HEK293 (cell line): ENCODE measurements around the gene FCHSD1.
A peak's percentile ranks its signal among the peaks of the same experiment; 100 is the strongest.

Experiments
- CTCF ChIA-PET: fragments of 350-600 bp; formaldehyde crosslinking; extraction: SDS; loops from one replicate; lab custom pipeline; 2021; ENCODE audit warnings: antibody characterized with exemption; lab: Yijun Ruan, JAX
- POLR2A ChIA-PET: fragments of 300-600 bp; formaldehyde crosslinking; extraction: SDS; loops from one replicate; lab custom pipeline; 2020; ENCODE audit warnings: antibody characterized with exemption, inconsistent platforms; lab: Yijun Ruan, JAX
- H3K27ac ChIP-seq: fragments of 200-500 bp; sonication (Bioruptor generic); 2 replicates; pipeline ENCODE4 v1.5.1; 2014; ENCODE audit warnings: low read depth, low read length, control low read depth, inconsistent platforms; ENCODE audit errors: extremely low read depth
- H3K36me3 ChIP-seq, 2 experiments: fragments of 200-500 bp in 1 of 2; sonication (Bioruptor generic) in 1 of 2; 1 replicate in 1 of 2; 2 replicates in 1 of 2; pipeline ENCODE4 v1.5.1; 2014 to 2017; ENCODE audit warnings: inconsistent platforms in 2 of 2, low read length in 2 of 2; ENCODE audit not compliant: control insufficient read depth in 2 of 2, insufficient read depth in 1 of 2
- H3K4me1 ChIP-seq: fragments of 200-500 bp; sonication (Bioruptor generic); 2 replicates; pipeline ENCODE4 v1.5.1; 2014; ENCODE audit warnings: mild to moderate bottlenecking, low read length, inconsistent platforms; ENCODE audit not compliant: control insufficient read depth, insufficient read depth
- H3K4me3 ChIP-seq: 2 replicates; pipeline ENCODE4 v1.5.1; 2011; ENCODE audit warnings: low read depth, mild to moderate bottlenecking, control low read depth, low read length, moderate library complexity
- H3K9me3 ChIP-seq: fragments of 200-500 bp; sonication (Bioruptor generic); 2 replicates; pipeline ENCODE4 v1.5.1; 2014; ENCODE audit warnings: low read depth, low read length, inconsistent platforms; ENCODE audit not compliant: control insufficient read depth, insufficient read depth
- BCL11A ChIP-seq: fragments of 450-650 bp; formaldehyde crosslinking; IDR thresholded peaks from 2 replicates; pipeline ENCODE4 v1.5.1; 2016; ENCODE audit warnings: low read depth, missing biosample characterization, missing genetic modification characterization
- FEZF1 ChIP-seq: fragments of 450-650 bp; formaldehyde crosslinking; IDR thresholded peaks from 2 replicates; pipeline ENCODE4 v1.5.1; 2016; ENCODE audit warnings: missing biosample characterization, missing genetic modification characterization
- GLIS1 ChIP-seq: fragments of 450-650 bp; formaldehyde crosslinking; IDR thresholded peaks from 2 replicates; pipeline ENCODE4 v1.5.1; 2016; ENCODE audit warnings: missing biosample characterization, missing genetic modification characterization
- HOXD13 ChIP-seq: sonication (generic); formaldehyde crosslinking; IDR thresholded peaks from 2 replicates; pipeline ENCODE4 v1.8.0; 2022; ENCODE audit warnings: missing genetic modification reagents, borderline replicate concordance
- IKZF3 ChIP-seq: fragments of 450-650 bp; IDR thresholded peaks from 2 replicates; pipeline ENCODE4 v1.5.0; 2018; ENCODE audit warnings: missing biosample characterization, mild to moderate bottlenecking, missing genetic modification characterization, moderate library complexity
- KLF10 ChIP-seq: fragments of 450-650 bp; IDR thresholded peaks from 2 replicates; pipeline ENCODE4 v1.5.1; 2018; ENCODE audit warnings: missing biosample characterization, mild to moderate bottlenecking, missing genetic modification characterization
- SP2 ChIP-seq: fragments of 450-650 bp; formaldehyde crosslinking; IDR thresholded peaks from 2 replicates; pipeline ENCODE4 v1.5.1; 2016; ENCODE audit warnings: missing biosample characterization, missing genetic modification characterization
- SP7 ChIP-seq: fragments of 450-650 bp; formaldehyde crosslinking; IDR thresholded peaks from 2 replicates; pipeline ENCODE4 v1.5.1; 2016; ENCODE audit warnings: missing biosample characterization, missing genetic modification characterization
- YY1 ChIP-seq: fragments of 450-650 bp; formaldehyde crosslinking; IDR thresholded peaks from 2 replicates; pipeline ENCODE4 v1.5.1; 2018; ENCODE audit warnings: missing biosample characterization, missing genetic modification characterization
- ZBTB17 ChIP-seq: fragments of 450-650 bp; formaldehyde crosslinking; IDR thresholded peaks from 2 replicates; pipeline ENCODE4 v1.5.1; 2016; ENCODE audit warnings: missing biosample characterization, missing genetic modification characterization
- ZFP37 ChIP-seq: fragments of 450-650 bp; formaldehyde crosslinking; IDR thresholded peaks from 2 replicates; pipeline ENCODE4 v1.5.1; 2016; ENCODE audit warnings: missing biosample characterization, missing genetic modification characterization
- ZNF138 ChIP-seq: fragments of 450-650 bp; formaldehyde crosslinking; IDR thresholded peaks from 2 replicates; pipeline ENCODE4 v1.5.1; 2016; ENCODE audit warnings: missing biosample characterization, missing genetic modification characterization, borderline replicate concordance
- ZNF140 ChIP-seq: fragments of 450-650 bp; formaldehyde crosslinking; IDR thresholded peaks from 2 replicates; pipeline ENCODE4 v1.5.1; 2016; ENCODE audit warnings: missing biosample characterization, missing genetic modification characterization
- ZNF19 ChIP-seq: fragments of 450-650 bp; formaldehyde crosslinking; IDR thresholded peaks from 2 replicates; pipeline ENCODE4; 2016; ENCODE audit warnings: missing biosample characterization, missing genetic modification characterization, low read depth
- ZNF302 ChIP-seq: fragments of 450-650 bp; formaldehyde crosslinking; IDR thresholded peaks from 2 replicates; pipeline ENCODE4 v1.5.1; 2016; ENCODE audit warnings: missing biosample characterization, missing genetic modification characterization, low read depth
- ZNF311 ChIP-seq: fragments of 450-650 bp; formaldehyde crosslinking; IDR thresholded peaks from 2 replicates; pipeline ENCODE4 v1.5.1; 2017; ENCODE audit warnings: missing biosample characterization, missing genetic modification characterization, borderline replicate concordance
- ZNF324 ChIP-seq: fragments of 450-650 bp; formaldehyde crosslinking; IDR thresholded peaks from 2 replicates; pipeline ENCODE4 v1.5.1; 2016; ENCODE audit warnings: missing biosample characterization, missing genetic modification characterization
- ZNF335 ChIP-seq: fragments of 450-650 bp; formaldehyde crosslinking; conservative IDR thresholded peaks from 2 replicates; pipeline ENCODE4 v1.5.1; 2016; ENCODE audit warnings: missing biosample characterization, missing genetic modification characterization
- ZNF366 ChIP-seq: fragments of 450-650 bp; formaldehyde crosslinking; conservative IDR thresholded peaks from 2 replicates; pipeline ENCODE4 v1.5.1; 2016; ENCODE audit warnings: missing biosample characterization, missing genetic modification characterization
- ZNF391 ChIP-seq: fragments of 450-650 bp; formaldehyde crosslinking; IDR thresholded peaks from 2 replicates; pipeline ENCODE4 v1.5.1; 2016; ENCODE audit warnings: low read depth, missing biosample characterization, missing genetic modification characterization, borderline replicate concordance
- ZNF394 ChIP-seq: fragments of 450-650 bp; formaldehyde crosslinking; IDR thresholded peaks from 2 replicates; pipeline ENCODE4 v1.5.1; 2016; ENCODE audit warnings: missing biosample characterization, missing genetic modification characterization, mild to moderate bottlenecking, moderate library complexity, borderline replicate concordance
- ZNF416 ChIP-seq: fragments of 450-650 bp; formaldehyde crosslinking; IDR thresholded peaks from 2 replicates; pipeline ENCODE4 v1.5.1; 2016; ENCODE audit warnings: missing biosample characterization, missing genetic modification characterization
- ZNF561 ChIP-seq: fragments of 450-650 bp; IDR thresholded peaks from 2 replicates; pipeline ENCODE4 v1.5.1; 2018; ENCODE audit warnings: missing biosample characterization, missing genetic modification characterization, borderline replicate concordance
- ZNF629 ChIP-seq: fragments of 450-650 bp; formaldehyde crosslinking; IDR thresholded peaks from 2 replicates; pipeline ENCODE4 v1.5.1; 2017; ENCODE audit warnings: missing biosample characterization, missing genetic modification characterization
- ZNF654 ChIP-seq: fragments of 450-650 bp; formaldehyde crosslinking; IDR thresholded peaks from 2 replicates; pipeline ENCODE4 v1.5.1; 2016; ENCODE audit warnings: low read depth, missing biosample characterization, missing genetic modification characterization
- ZNF707 ChIP-seq: fragments of 450-650 bp; formaldehyde crosslinking; IDR thresholded peaks from 2 replicates; pipeline ENCODE4 v1.5.1; 2016; ENCODE audit warnings: missing biosample characterization, missing genetic modification characterization
- ZNF785 ChIP-seq: fragments of 450-650 bp; formaldehyde crosslinking; IDR thresholded peaks from 2 replicates; pipeline ENCODE4 v1.5.1; 2016; ENCODE audit warnings: missing biosample characterization, missing genetic modification characterization
- ZNF792 ChIP-seq: fragments of 450-650 bp; formaldehyde crosslinking; IDR thresholded peaks from 2 replicates; pipeline ENCODE4 v1.5.1; 2016; ENCODE audit warnings: missing biosample characterization, missing genetic modification characterization
- ZXDB ChIP-seq: fragments of 450-650 bp; formaldehyde crosslinking; IDR thresholded peaks from 2 replicates; pipeline ENCODE4 v1.5.1; 2016; ENCODE audit warnings: missing biosample characterization, missing genetic modification characterization
- TF ChIP-seq, protein P1 (sequence below): fragments of 450-650 bp; formaldehyde crosslinking; IDR thresholded peaks from 2 replicates; pipeline ENCODE4 v1.5.1; 2016; ENCODE audit warnings: missing biosample characterization, missing genetic modification characterization
- TF ChIP-seq, protein P2 (sequence below): fragments of 450-650 bp; formaldehyde crosslinking; conservative IDR thresholded peaks from 2 replicates; pipeline ENCODE4 v1.5.1; 2016; ENCODE audit warnings: low read depth, missing biosample characterization, missing genetic modification characterization
- TF ChIP-seq, protein P3 (sequence below): IDR thresholded peaks from 2 replicates; pipeline ENCODE4 v1.6.1; 2011; ENCODE audit warnings: mild to moderate bottlenecking, low read depth, low read length, borderline replicate concordance

Gene FCHSD1

DNA sequence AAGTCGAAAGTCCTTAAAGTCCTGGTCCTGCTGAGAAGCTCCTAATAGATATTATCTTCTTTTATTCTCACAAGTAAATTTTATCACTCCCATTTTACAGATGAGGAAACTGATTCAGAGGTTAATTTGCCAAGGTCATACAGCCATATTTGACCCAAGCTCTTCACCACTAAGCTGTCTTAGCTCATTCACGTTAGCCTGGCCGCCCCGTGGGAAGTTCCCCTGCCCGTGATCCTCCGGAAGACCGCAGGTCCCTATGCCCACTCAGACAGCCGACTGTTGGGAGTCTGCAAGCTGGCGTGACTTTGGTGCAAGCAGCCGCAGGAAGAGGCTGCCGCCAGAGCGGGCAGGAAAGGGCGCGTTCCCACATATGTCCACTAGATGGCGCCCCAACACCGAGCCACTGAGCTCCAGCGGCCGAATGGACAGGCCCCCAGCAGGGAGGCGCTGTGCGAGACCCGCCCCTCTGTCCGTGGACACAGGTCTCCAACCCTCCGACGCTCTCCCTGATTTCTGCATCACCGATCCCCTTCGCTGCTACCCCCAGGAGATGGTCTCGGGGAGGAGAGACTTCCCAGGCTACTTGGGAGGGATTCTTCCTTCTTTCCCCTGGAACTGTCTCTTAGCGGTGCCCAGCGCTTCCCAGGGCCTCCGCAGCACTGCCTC, 40.8 kb upstream of the FCHSD1 start:
- Histone ChIP-seq H3K27ac (no peak overlapping the region), H3K9me3 (no peaks in the 10 kb centered on the region), H3K36me3 (no peaks in the 10 kb centered on the region), H3K4me3 (peak overlapping the region; percentile 2; the same call in 1 of the 2 replicates), H3K4me1 (no peaks in the 10 kb centered on the region)
- ChIA-PET POLR2A (interaction anchor here (1.1 to 2.1 kb wide), 3 partner anchors 10 to 269 kb away, joined by 4 to 9 read pairs (median 8); partner anchors contain the start of genes ARAP3 and PCDH1), CTCF (interaction anchor here (0.5 to 7.8 kb wide), 75 partner anchors 8 to 661 kb away, joined by 3 to 158 read pairs (median 4); partner anchors contain the start of genes ARAP3, GNPDA1, PCDH1 and PCDH12)
- TF ChIP-seq ZXDB (tag by site-specific recombination) = peak; percentile 46; the same call in 1 of the 2 replicates
- TF ChIP-seq, protein P1, sequence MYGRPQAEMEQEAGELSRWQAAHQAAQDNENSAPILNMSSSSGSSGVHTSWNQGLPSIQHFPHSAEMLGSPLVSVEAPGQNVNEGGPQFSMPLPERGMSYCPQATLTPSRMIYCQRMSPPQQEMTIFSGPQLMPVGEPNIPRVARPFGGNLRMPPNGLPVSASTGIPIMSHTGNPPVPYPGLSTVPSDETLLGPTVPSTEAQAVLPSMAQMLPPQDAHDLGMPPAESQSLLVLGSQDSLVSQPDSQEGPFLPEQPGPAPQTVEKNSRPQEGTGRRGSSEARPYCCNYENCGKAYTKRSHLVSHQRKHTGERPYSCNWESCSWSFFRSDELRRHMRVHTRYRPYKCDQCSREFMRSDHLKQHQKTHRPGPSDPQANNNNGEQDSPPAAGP (tag by site-specific recombination) = peak; percentile 90; the same call in 1 of the 2 replicates
- no peak for TF ChIP-seq ZNF792 (tag by site-specific recombination)
- TF ChIP-seq ZNF140 = no peak
- peak; percentile 66 for TF ChIP-seq ZNF335
- TF ChIP-seq, protein P2, sequence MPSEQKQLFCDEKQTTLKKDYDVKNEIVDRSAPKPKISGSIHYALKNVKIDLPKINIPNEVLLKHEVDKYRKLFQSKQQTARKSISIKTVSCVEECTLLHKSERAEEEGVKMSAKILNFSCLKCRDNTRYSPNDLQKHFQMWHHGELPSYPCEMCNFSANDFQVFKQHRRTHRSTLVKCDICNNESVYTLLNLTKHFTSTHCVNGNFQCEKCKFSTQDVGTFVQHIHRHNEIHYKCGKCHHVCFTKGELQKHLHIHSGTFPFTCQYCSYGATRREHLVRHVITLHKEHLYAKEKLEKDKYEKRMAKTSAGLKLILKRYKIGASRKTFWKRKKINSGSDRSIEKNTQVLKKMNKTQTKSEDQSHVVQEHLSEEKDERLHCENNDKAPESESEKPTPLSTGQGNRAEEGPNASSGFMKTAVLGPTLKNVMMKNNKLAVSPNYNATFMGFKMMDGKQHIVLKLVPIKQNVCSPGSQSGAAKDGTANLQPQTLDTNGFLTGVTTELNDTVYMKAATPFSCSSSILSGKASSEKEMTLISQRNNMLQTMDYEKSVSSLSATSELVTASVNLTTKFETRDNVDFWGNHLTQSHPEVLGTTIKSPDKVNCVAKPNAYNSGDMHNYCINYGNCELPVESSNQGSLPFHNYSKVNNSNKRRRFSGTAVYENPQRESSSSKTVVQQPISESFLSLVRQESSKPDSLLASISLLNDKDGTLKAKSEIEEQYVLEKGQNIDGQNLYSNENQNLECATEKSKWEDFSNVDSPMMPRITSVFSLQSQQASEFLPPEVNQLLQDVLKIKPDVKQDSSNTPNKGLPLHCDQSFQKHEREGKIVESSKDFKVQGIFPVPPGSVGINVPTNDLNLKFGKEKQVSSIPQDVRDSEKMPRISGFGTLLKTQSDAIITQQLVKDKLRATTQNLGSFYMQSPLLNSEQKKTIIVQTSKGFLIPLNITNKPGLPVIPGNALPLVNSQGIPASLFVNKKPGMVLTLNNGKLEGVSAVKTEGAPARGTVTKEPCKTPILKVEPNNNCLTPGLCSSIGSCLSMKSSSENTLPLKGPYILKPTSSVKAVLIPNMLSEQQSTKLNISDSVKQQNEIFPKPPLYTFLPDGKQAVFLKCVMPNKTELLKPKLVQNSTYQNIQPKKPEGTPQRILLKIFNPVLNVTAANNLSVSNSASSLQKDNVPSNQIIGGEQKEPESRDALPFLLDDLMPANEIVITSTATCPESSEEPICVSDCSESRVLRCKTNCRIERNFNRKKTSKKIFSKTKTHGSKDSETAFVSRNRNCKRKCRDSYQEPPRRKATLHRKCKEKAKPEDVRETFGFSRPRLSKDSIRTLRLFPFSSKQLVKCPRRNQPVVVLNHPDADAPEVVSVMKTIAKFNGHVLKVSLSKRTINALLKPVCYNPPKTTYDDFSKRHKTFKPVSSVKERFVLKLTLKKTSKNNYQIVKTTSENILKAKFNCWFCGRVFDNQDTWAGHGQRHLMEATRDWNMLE (tag by site-specific recombination) = no peak
- TF ChIP-seq HOXD13 = no peak
- TF ChIP-seq ZFP37 (tag by site-specific recombination) = peak; percentile 49; the same call in 1 of the 2 replicates
- peak; percentile 36; the same call in 1 of the 2 replicates for TF ChIP-seq BCL11A
- TF ChIP-seq FEZF1 (tag by site-specific recombination) = no peak
- peak; percentile 64 for TF ChIP-seq SP7 (tag by site-specific recombination)
- TF ChIP-seq ZNF629 (tag by site-specific recombination) = peak; percentile 47; the same call in 1 of the 2 replicates
- 0 out of 2 replicates have a peak, but pooled peaks have one; percentile 43 for TF ChIP-seq ZNF391 (tag by site-specific recombination)
- TF ChIP-seq ZNF138 = no peak
- peak; percentile 79; the same call in 1 of the 2 replicates for TF ChIP-seq ZNF561
- TF ChIP-seq ZNF302 (tag by site-specific recombination) = no peak
- no peak for TF ChIP-seq ZNF19 (tag by site-specific recombination)
- 0 out of 2 replicates have a peak, but pooled peaks have one; percentile 36 for TF ChIP-seq ZNF324 (tag by site-specific recombination)
- no peak for TF ChIP-seq ZNF394 (tag by site-specific recombination)
- TF ChIP-seq KLF10 = peak; percentile 56; the same call in 1 of the 2 replicates
- no peak for TF ChIP-seq ZNF785
- peak; percentile 62; the same call in 1 of the 2 replicates for TF ChIP-seq ZNF366 (tag by site-specific recombination)
- TF ChIP-seq YY1 = no peak
- TF ChIP-seq, protein P3, sequence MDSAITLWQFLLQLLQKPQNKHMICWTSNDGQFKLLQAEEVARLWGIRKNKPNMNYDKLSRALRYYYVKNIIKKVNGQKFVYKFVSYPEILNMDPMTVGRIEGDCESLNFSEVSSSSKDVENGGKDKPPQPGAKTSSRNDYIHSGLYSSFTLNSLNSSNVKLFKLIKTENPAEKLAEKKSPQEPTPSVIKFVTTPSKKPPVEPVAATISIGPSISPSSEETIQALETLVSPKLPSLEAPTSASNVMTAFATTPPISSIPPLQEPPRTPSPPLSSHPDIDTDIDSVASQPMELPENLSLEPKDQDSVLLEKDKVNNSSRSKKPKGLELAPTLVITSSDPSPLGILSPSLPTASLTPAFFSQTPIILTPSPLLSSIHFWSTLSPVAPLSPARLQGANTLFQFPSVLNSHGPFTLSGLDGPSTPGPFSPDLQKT = no peak
- peak; percentile 79 for TF ChIP-seq SP2 (tag by site-specific recombination)
- TF ChIP-seq ZNF707 (tag by site-specific recombination) = no peak
- TF ChIP-seq ZNF416 (tag by site-specific recombination) = no peak
- TF ChIP-seq ZNF311 (tag by site-specific recombination) = no peak
- TF ChIP-seq ZBTB17 (tag by site-specific recombination) = peak; percentile 81
- TF ChIP-seq GLIS1 = peak; percentile 97
- TF ChIP-seq IKZF3 (tag by site-specific recombination) = peak; percentile 52; the same call in 1 of the 2 replicates
- TF ChIP-seq ZNF654 (tag by site-specific recombination) = peak; percentile 99
